GM19240 (cell line): ENCODE measurements around the gene ABHD4.
"Not testable (repeated sequence)": the region's sequence is repeated elsewhere in the genome, so short reads cannot be mapped to it uniquely, and the experiment has no call there.

Experiments used
- DNase-seq: peaks from one replicate; pipeline ENCODE4 v3.0.0; 2011; ENCODE audit warnings: low spot score; ENCODE audit not compliant: insufficient read length

The ABHD4 gene

DNA sequence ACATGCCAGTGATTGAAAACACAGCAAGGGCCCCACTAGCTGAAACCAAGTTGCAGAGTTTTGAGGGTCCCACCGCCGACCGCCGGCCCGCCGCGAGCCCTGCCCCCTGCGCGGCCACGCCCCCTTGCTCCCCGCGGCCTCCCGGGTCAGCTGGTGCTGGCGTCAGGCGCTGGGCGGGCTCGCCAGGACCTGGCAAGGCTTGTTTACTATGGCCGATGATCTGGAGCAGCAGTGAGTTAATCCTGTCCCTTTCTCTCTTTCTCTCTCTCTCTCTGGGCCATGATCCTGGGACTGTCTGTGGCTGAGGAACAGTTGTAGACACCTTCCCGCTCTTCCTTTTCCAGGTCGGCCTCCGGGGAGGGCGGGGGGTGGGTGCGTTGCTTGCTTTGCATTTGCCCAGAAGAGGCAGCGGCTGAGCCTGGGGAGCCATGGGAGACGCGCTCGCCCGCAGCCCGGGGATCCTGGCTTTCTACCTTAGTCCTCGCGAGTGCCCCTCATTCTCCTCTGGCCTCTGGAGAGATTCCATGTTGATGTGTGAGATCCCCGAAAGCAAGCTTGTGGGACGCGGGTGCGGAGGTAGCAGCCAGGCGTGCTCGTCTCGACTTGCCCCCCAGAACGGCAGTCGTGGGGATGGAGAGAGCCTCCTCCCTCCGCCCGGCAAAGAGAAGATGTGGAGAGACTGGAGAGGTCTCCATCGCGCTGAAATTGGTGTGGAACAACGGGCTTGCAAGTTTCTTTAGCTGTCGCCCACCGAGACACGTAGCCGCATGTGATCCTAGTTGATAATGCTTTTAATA is at the start of gene ABHD4:
Gene ABHD4, plus strand, starts transcription at position 202 of the 797 bp plus-strand sequence. Its CDS starts 7 bp downstream, at position 209.
- DNase-seq: peak; percentile 40

DNA sequence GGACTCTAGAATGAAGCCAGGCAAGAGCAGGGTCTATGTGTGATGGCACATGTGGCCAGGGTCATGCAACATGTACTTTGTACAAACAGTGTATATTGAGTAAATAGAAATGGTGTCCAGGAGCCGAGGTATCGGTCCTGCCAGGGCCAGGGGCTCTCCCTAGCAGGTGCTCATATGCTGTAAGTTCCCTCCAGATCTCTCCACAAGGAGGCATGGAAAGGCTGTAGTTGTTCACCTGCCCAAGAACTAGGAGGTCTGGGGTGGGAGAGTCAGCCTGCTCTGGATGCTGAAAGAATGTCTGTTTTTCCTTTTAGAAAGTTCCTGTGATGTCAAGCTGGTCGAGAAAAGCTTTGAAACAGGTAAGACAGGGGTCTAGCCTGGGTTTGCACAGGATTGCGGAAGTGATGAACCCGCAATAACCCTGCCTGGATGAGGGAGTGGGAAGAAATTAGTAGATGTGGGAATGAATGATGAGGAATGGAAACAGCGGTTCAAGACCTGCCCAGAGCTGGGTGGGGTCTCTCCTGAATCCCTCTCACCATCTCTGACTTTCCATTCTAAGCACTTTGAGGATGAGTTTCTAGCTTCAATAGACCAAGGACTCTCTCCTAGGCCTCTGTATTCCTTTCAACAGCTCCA is 48.7 kb upstream of the ABHD4 start:
- DNase-seq: no peak

- no peak for DNase-seq
These were observed 48.0 kb upstream of the ABHD4 start for GRCh38 chr14:22549981-22550673.

DNA sequence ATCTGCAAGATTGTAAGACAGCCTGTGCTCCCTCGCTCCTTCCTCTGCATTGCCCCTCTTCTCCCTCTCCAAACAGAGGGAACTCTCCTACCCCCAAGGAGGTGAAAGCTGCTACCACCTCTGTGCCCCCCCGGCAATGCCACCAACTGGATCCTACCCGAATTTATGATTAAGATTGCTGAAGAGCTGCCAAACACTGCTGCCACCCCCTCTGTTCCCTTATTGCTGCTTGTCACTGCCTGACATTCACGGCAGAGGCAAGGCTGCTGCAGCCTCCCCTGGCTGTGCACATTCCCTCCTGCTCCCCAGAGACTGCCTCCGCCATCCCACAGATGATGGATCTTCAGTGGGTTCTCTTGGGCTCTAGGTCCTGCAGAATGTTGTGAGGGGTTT is 46.5 kb upstream of the ABHD4 start:
- DNase-seq: no peak

- DNase-seq: no peak
These were observed 45.9 kb upstream of the ABHD4 start for GRCh38 chr14:22552001-22552826.

GRCh38 chr14:22552827-22553076 is 45.3 kb upstream of the ABHD4 start:
- no peak for DNase-seq

DNA sequence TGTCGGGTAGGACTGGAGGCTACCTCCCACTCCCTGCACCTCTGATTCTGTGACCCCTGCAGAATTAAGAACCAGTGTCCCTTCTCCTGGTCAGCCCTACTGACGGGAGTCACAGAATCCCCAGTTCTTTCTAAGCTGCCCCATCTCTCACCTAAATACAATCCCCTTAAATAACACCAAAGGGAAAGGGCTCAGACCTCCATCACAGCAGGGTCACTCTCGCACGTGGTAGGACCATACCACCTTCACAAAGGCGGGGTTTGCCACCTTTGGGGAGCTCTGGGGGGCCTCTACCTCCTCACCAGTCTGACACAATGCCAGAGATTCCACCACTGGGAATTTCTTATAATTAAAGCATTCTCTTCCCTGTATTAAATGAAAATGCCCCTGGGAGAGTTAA is 44.7 kb upstream of the ABHD4 start:
- DNase-seq: no peak

DNA sequence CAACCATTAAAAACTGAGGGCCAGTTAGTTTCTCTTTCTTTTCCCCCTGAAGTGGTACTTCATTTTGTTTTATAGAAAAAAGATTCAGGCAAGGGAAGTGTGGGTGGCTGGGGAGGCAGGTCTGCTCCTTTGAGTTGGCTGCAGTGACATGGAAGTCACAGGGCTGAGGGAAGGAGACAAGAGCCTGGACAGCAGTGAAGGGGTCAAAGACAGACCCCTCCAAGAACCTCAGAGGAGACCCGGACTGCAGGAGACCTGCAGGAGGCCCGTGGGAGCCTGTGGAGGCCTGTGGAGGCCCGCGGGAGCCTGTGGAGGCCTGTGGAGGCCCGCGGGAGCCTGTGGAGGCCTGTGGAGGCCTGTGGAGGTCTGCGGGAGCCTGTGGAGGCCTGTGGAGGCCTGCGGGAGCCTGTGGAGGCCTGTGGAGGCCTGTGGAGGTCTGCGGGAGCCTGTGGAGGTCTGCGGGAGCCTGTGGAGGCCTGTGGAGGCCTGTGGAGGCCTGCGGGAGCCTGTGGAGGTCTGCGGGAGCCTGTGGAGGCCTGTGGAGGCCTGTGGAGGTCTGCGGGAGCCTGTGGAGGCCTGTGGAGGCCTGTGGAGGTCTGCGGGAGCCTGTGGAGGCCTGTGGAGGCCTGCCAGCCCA is 44.1 kb upstream of the ABHD4 start:
- DNase-seq: not testable (repeated sequence)

- no peak for DNase-seq
These were observed 43.4 kb upstream of the ABHD4 start for GRCh38 chr14:22554498-22555383.

- no peak for DNase-seq
These were observed 42.6 kb upstream of the ABHD4 start for GRCh38 chr14:22555384-22556011.

GRCh38 chr14:22556021-22556989 is 41.8 kb upstream of the ABHD4 start:
- DNase-seq: no peak

GRCh38 chr14:22556990-22557623 is 41.0 kb upstream of the ABHD4 start:
- no peak for DNase-seq

GRCh38 chr14:22557846-22558220 is 40.3 kb upstream of the ABHD4 start:
- no peak for DNase-seq

- no peak for DNase-seq
These were observed 39.7 kb upstream of the ABHD4 start for GRCh38 chr14:22558221-22558913.

GRCh38 chr14:22559041-22559440 is 39.1 kb upstream of the ABHD4 start:
- DNase-seq: no peak

DNA sequence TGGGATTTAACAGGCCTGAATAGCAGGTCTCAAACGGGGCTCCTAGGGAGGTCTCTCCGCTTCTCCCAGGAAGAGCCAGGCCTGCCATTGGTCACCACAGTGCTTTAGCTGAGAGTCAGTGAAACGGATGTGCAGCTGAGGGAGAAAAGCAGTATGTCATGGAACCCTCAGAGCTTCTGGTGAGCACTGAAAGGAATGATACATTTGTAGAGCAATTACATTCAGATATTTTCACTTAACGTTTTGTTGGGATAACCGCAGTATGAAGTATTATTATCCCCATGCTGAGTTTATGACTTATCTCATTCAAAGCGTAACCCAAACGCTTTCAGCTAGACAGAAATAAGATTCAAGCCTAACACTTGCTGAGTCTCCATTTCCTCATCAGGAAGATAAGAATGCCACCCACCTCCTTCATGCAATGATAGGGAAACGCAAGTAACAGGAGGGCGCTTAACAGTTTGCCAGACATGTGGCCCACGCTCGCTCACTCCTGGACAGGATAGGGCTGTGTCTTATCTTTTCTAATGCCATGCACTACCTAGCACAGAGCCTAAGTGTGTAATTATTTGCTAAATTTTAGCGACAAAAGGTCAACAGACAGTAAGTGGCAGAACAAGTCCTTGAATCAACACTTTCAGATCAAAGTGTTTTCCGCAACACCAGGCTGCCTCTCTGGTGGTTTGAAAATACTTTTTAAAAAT is 37.3 kb upstream of the ABHD4 start:
- no peak for DNase-seq

DNA sequence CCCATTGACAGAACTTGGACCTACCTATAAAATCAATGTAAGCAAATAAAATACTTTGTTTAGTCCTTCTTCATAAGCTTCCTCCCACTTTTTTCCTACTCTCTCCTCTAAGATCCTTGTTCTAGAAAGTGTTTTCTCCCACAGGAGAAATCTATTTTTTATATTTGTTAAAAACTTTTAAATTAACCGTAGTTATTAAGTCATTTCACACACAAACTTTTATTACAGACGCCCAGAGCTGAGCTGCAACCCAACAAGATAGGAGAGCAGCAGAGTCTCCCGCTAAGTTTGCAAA is 36.8 kb upstream of the ABHD4 start:
- DNase-seq: no peak
